GM18870 (cell line): ENCODE results near the gene TRANK1.

Experiments
- ATAC-seq: cut with Tn5 transposase; IDR thresholded peaks from one replicate; pipeline ENCODE4 v1.9.1; 2021; ENCODE audit warnings: moderate library complexity; ENCODE audit not compliant: unreplicated experiment

TRANK1 gene

DNA sequence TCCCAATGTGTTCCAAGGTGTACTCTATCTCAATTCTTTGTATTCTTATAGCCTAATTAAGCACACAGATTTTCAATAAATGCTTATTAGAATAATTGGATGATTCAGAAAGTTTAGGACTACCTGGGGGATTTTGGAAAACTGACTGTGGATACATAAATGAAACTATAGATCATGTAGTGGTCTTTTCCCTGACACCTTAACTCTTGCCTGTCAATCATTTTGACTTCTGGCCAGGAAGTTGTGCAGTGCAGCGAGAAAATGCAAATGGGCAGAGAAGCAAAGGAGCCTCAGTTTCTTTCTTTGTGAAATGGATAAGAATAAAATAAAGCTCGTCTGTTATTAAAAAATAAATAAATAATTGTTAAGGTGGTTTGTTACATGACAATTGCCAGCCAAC lies 133.1 kb downstream of the TRANK1 start:
- ATAC-seq, result no peak

DNA sequence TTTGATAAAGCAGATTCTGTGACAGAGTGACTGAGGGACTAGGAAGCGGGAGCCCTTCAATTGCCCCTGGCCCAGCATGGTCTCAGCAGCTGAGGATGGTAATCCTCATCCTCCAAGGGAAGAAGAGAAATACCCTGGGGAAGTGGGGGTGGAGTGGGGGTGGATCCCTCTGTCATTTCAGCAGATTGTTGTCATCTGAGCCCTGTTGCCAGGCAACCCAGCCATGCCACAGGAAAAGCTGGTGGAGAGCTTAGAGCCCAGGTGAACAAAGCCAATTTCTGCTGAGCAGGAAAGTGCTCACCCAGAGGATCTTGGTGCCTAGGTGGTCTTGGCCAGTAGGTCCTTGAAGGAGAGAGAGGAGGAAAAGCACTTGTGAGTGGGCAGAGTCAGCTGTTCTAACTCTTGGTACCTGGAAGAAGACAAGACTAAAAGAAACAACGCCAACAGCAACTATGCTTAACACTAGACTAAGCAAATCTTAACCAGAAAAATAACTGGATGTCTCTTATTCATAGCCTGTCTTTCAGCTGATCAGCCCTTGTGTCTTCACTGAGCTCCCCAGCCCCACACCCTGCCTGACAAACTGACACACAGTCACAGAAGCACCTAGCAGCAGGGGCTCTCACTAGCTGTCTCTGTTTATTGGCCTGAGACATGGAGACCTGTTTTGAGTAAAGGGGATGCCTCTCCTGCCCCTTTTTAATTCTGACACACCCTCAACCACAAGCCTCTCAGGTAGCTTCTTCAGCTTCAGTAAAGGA lies 140.4 kb downstream of the TRANK1 start:
- ATAC-seq, result no peak

DNA sequence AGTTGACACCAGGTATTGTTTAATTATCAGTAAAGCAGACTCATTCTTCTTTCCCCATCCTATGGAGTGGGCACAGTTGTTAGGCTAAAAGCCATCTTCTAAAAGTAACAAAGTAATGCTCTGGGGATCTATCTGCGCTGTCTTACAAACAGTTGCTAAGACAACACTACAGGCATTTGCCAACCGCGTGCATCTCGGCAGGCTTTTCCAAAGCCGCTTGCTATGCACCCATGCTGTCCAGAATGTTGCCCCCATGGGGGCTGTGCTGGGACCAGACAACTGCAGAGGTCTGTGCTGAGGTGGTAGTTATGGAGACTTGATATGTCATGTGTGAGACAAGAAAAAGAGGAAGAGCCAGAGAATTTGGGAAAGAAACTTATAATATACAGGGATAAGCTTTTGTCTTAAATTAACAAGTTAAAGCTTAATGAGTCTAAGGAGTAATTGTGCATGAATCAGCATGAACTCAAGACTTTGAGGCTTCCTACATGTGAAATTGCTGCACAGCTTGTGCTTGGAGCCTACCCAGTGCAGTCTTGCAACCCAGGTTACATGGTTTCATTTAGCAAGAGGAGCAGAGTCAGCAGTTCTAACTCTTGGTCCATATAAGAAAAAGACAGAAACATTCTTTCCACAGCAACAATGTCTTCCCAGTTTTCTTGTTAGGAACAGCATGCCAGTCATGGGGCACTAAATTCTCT lies 141.6 kb downstream of the TRANK1 start:
- ATAC-seq, result no peak

DNA sequence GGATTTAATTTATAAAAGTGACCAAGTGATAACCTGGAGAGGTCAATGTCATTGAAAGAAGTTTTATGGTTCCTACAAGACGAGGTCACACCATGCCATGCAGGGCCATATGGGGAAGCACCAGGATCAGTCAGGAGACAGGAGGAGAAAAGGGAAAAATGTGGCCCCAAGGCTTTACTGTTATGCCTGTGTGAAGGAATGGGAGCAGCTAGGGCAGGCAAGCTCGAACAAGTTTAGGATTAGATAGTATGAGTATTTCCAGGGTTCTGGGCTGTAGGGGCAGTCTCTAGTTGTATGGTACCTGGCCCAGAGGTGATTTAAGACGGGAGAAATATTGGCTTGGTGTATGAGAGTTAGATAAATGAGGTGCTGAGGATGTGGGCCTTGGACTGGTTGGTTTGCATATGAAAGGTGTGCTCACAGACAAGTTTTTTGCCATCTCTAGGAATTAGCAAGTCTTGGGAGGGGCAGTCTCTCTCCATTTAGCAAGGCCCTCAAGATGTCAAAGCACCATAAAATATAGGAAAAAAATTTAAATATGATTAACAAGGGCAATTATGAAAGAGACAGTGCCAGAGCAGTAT lies 144.2 kb downstream of the TRANK1 start:
- no peak for ATAC-seq

DNA sequence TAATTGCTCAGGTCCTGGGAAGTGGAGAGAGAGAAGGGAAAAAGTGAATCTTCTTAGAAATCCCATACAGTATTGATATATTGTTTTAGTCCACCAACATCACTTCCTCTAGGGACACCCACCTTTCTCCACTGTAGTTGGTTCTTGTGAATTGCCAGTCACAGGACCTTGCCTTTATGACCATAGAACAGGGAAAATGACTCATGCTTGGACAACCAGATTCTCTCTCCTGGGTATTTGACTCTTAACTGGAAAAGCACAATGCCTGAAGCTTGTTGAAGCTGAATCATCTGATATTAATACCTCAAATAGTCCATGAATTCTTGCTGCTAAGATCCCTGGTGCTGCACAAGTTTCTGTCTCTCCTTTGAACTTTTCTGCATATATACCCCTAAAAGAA lies 148.0 kb downstream of the TRANK1 start:
- ATAC-seq, result no peak

DNA sequence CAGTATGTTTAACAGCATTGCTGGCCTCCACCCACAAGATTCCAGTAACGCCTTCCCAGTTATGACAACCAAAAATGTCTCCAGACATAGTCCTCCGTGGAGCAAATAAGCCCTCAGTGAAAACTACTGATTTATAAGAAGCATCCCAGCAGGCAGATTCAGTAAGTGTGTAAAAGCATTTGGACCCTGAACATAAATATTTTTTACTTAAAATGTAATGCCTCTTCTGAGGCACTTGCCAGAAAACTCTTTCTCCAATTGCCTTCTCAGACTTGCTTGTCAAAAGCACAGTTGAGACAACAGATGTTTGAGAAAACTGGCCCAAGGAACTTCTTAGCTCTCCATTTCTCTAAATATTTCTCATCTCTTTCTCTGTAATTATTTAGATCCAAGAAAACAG lies 148.7 kb downstream of the TRANK1 start:
- ATAC-seq, result no peak

DNA sequence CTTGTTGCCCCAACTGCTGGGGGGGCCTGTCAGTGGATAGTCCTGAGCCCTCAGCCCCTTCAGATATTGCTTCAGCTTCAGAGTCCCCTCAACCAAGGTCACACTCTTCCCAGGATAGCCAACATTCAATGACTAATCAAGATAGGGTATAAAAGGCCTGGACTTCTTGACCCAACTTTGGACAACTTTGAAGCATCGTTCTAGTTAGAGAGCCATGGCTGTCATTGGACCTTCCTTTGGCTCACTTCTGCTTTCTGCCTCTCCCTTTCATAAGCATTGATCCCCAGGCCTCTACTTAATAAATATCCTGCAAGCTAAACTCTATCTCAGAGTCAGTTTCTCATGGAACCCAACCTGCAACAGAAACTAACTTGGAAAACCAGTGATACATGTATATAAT lies 149.2 kb downstream of the TRANK1 start:
- ATAC-seq, result no peak

DNA sequence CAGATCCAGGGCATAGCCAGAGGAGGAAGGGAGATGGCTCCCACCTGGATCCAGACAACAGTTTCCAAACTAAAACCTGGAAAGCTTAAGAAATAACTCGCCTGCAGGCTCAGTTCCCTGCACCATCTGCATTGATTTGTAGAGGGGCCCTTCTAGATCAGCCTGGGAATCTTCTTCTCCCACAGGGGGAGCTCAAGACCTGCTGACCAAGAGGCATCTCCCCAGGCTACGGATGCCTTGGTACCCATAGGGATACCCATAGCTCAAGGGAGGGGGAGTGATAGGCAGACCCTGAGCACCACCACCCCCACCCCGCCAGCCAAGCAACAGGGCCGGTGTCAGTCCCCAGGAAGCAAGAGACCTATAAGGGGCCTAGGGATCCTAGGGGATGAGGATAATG lies 152.5 kb downstream of the TRANK1 start:
- no peak for ATAC-seq

DNA sequence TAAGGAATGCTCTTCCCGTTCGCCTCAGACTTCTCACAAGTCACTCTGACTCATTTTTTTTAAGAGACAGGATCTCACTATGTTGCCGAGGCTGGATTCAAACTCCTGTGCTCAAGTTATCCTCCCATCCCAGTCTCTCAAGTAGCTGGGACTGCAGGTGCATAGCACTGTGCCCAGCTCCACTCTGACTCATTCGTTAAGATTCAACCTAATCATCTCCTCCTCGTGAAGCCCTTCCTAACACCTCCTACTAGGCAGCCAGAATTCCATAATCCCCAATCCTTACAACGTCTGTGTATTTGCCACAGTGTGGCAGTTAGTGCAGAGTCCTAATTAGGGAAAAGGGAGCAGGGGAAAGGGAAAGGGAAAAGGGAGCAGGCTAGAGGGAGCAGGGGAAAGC lies 154.1 kb downstream of the TRANK1 start:
- no peak for ATAC-seq

DNA sequence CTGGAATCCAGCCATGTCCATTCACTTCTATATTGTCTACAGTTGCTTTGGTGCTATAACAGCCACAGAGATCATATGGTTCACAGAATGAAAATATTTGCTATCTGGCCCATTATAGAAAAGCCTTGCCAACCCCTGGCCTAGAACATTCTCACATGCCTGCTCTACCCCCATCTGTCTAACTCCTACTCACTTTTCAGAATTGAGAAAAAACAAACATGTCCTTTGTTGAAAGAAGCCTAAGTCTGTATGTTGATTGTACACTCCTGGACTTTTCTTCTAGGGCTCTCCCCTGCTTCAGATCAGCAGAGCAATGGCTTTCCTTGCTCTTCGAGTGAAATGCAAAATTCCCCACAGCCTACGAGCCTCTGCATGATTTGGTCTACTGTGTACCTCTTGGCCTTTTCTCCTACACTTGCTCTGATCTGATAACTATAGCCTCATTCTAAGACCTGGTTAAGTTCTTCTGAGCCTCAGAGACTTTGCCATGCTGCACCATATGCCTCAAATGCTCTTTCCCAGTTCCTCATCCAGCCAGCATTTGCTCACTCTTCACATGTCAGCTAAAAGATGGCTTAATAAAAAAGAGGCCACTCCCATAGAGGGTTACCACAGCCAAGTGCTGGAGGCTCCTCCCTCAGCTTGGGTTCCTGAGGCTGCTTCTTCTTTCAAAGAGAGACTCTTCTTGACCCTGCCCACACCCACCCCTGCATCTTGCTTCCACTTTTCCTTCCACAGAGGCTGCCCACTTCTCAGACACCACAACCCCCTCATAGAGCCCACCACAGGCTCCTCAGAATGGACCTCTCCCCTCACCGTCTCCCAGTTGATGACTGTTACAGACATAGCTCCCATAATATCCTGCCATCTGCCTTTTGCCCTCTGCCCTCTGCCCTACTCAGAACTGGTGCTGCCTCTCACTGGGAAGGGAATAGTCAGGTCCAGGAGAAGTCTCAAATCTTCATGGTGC lies 157.6 kb downstream of the TRANK1 start:
- no peak for ATAC-seq

DNA sequence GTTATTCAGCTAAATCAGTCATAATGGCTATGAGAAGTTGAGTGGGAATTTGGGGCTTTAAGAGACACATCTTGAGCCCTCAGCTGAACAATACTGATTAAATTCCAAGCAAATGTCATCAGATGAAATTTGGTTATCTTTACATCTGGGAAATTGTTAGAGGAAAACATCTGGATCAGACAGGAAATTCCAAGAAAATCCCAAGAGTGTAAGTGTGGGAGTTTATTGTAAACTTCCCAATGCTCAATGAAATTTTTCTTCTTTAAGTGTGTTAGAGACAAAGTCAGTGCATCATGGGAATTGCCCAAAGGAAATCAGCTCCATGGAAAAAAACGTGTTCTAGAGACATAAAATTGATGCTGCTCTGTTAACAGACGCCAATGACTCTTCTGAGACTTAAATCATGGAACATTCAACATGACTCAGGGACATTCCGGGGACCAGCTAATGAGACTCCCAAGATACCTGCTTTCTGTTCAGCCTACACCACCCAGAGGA lies 160.7 kb downstream of the TRANK1 start:
- ATAC-seq, result no peak

DNA sequence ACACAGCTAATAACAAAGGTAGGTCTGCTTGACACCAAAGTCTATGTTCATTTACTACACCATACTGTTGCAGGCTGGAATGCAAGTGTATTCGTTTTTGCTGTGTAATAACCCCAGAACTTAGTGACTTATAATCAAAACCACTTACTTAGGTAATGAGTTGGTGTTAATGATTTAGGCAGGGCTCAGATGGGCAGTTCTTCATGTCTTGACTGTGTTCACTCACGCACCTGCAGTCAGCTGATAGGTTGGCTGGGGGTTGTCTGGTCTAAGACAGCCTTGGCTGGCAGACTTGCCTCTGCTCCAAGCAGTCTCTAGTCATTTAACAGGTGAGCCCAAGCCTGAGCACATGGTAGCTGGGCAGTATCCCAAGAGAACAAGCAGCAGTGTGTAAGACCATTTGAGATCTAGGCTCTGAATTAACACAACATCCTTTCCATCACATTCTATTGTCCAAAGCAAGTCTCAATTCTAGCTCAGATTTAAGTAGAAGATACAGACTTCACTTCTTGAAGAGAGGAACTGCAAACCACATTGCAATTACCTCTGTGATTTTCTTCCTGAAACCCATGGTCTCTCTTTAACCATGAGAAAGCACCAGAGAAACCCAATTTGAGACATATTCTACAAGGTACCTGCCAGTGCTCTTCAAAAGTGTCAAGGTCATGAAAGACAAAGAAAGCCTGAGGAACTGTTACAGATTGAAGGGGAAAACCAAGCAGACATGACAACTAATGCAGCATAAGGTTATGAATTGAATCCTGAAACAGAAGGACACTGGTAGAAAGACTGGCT lies 167.2 kb downstream of the TRANK1 start:
- ATAC-seq, result peak; percentile 70
